Skin epidermis (tissue), 12 donors: ENCODE data around the gene SLC35E2B.

ENCODE experiments used
- H3K27ac ChIP-seq, 21 experiments: fragments of 200-600 bp; sonication (generic) in 11 of 21; one replicate each; pipeline ENCODE4 v1.5.0; 2020; ENCODE audit warnings: mild to moderate bottlenecking in 3 of 21, inconsistent platforms in 2 of 21, moderate library complexity in 2 of 21
- H3K4me3 ChIP-seq, 7 experiments: fragments of 200-600 bp; sonication (generic) in 2 of 7; one replicate each; pipeline ENCODE4 v1.5.0; 2020; ENCODE audit warnings: inconsistent platforms in 2 of 7, mild to moderate bottlenecking in 2 of 7, moderate library complexity in 1 of 7

SLC35E2B gene

GRCh38 chr1:1617516-1617915 lies 75.1 kb downstream of the SLC35E2B start:
- Histone ChIP-seq H3K27ac (no peak overlapping the region), H3K4me3 (no peak overlapping the region)

GRCh38 chr1:1616838-1617237 lies 75.8 kb downstream of the SLC35E2B start:
- peak overlapping the region in 10 of 21 experiments; percentile 97 to 100 (median 99) for H3K27ac ChIP-seq
- peak overlapping the region; percentile 83 to 97 (median 95) for H3K4me3 ChIP-seq

GRCh38 chr1:1616045-1616790 lies 76.4 kb downstream of the SLC35E2B start:
- Histone ChIP-seq H3K27ac (peak overlapping the region; percentile 96 to 100 (median 99)), H3K4me3 (peak overlapping the region; percentile 83 to 97 (median 95))

- Histone ChIP-seq H3K4me3 (peak within 1 kb of the TSS; percentile 83 to 97 (median 95)), H3K27ac (peak within 1 kb of the TSS; percentile 96 to 100 (median 99))
Measured at GRCh38 chr1:1615256-1616044, 77.1 kb downstream of the SLC35E2B start, which contains the start of gene MIB2. MIB2 (plus strand) TSS chr1:1615500; CDS start chr1:1623453, 7,953 bp downstream.

- H3K27ac ChIP-seq = peak overlapping the region in 20 of 21 experiments; percentile 96 to 100 (median 99)
- peak overlapping the region; percentile 83 to 97 (median 95) for H3K4me3 ChIP-seq
Measured at GRCh38 chr1:1614954-1615255, 77.7 kb downstream of the SLC35E2B start.

- Histone ChIP-seq H3K27ac (peak overlapping the region in 20 of 21 experiments; percentile 96 to 100 (median 99)), H3K4me3 (peak overlapping the region; percentile 83 to 97 (median 95))
Measured at GRCh38 chr1:1614204-1614953, 78.2 kb downstream of the SLC35E2B start.

GRCh38 chr1:1613509-1614082 lies 79.0 kb downstream of the SLC35E2B start:
- peak overlapping the region in 11 of 21 experiments; percentile 11 to 100 (median 99) for H3K27ac ChIP-seq
- H3K4me3 ChIP-seq = peak overlapping the region in 3 of 7 experiments; percentile 92 to 97 (median 95)

- Histone ChIP-seq H3K27ac (peak overlapping the region in 3 of 21 experiments; percentile 0 to 37 (median 8)), H3K4me3 (no peak overlapping the region)
Measured at GRCh38 chr1:1612104-1612400, 80.5 kb downstream of the SLC35E2B start.

- H3K27ac ChIP-seq = peak overlapping the region in 4 of 21 experiments; percentile 6 to 39 (median 19)
- H3K4me3 ChIP-seq = no peak overlapping the region
Measured at GRCh38 chr1:1610796-1611195, 81.8 kb downstream of the SLC35E2B start.

- no peak overlapping the region for H3K4me3 ChIP-seq
- no peak overlapping the region for H3K27ac ChIP-seq
Measured at GRCh38 chr1:1609822-1610485, 82.6 kb downstream of the SLC35E2B start.
